Neural progenitor cell (in vitro differentiated cells): Measurements from ENCODE around the gene LRBA. TPM values are rescaled to one million over a fixed set of nuclear protein-coding genes. Genes with fewer than 3 reads are reported as not detected.
"Not testable (repeated sequence)": the region's sequence is repeated elsewhere in the genome, so short reads cannot be mapped to it uniquely, and the experiment has no call there.

Experiments used
- DNase-seq: peaks from one replicate; pipeline ENCODE4 v3.0.0-alpha.2; 2016; ENCODE audit warnings: low spot score
- H2AFZ ChIP-seq: fragments of 200-600 bp; sonication (generic); replicated peaks from 2 replicates; pipeline ENCODE4 v1.6.1; 2016; ENCODE audit warnings: antibody characterized with exemption
- H3F3A ChIP-seq: fragments of 200-600 bp; sonication (generic); 2 replicates; pipeline ENCODE4 v1.6.1; 2016; ENCODE audit warnings: antibody characterized with exemption, low read depth
- H3K27ac ChIP-seq: fragments of 200-600 bp; sonication (generic); 2 replicates; pipeline ENCODE4 v1.5.1; 2016; ENCODE audit warnings: mild to moderate bottlenecking
- H3K27me3 ChIP-seq: fragments of 200-600 bp; sonication (generic); 2 replicates; pipeline ENCODE4 v1.6.1; 2016; ENCODE audit warnings: mild to moderate bottlenecking, moderate library complexity
- H3K36me3 ChIP-seq: fragments of 200-600 bp; sonication (generic); 2 replicates; pipeline ENCODE4 v1.5.1; 2016
- H3K4me1 ChIP-seq: fragments of 200-600 bp; sonication (generic); 2 replicates; pipeline ENCODE4 v1.6.1; 2016; ENCODE audit warnings: mixed run types
- H3K4me2 ChIP-seq: fragments of 200-600 bp; sonication (generic); 2 replicates; pipeline ENCODE4 v1.6.1; 2016
- H3K4me3 ChIP-seq: fragments of 200-600 bp; sonication (generic); 2 replicates; pipeline ENCODE4 v1.5.1; 2016
- H3K79me2 ChIP-seq: fragments of 200-600 bp; sonication (generic); 2 replicates; pipeline ENCODE4 v1.6.1; 2016; ENCODE audit warnings: low read depth
- H3K9ac ChIP-seq: fragments of 200-600 bp; sonication (generic); 2 replicates; pipeline ENCODE4 v1.6.1; 2016
- H3K9me3 ChIP-seq: fragments of 200-600 bp; sonication (generic); 2 replicates; pipeline ENCODE4 v1.5.1; 2016; ENCODE audit warnings: low read depth
- H4K20me1 ChIP-seq: fragments of 200-600 bp; sonication (generic); 2 replicates; pipeline ENCODE4 v1.6.1; 2016; ENCODE audit warnings: low read depth
- H3K27ac Mint-ChIP-seq: 3 replicates; pipeline ENCODE4 v1.8.0; 2021; ENCODE audit warnings: mixed read lengths
- H3K27me3 Mint-ChIP-seq: 2 replicates; pipeline ENCODE4 v1.8.0; 2022; ENCODE audit warnings: low read depth, mild to moderate bottlenecking, inconsistent platforms, moderate library complexity, mixed read lengths; ENCODE audit not compliant: insufficient read depth
- H3K36me3 Mint-ChIP-seq: 3 replicates; pipeline ENCODE4 v1.8.0; 2021; ENCODE audit warnings: mixed read lengths
- H3K4me1 Mint-ChIP-seq: 3 replicates; pipeline ENCODE4 v1.8.0; 2021; ENCODE audit warnings: mixed read lengths
- H3K4me3 Mint-ChIP-seq: 3 replicates; pipeline ENCODE4 v1.8.0; 2021; ENCODE audit warnings: mild to moderate bottlenecking, moderate library complexity, mixed read lengths
- H3K9me3 Mint-ChIP-seq: 3 replicates; pipeline ENCODE4 v1.8.0; 2020; ENCODE audit warnings: mixed read lengths
- CTCF ChIP-seq: fragments of 200-600 bp; sonication (generic); IDR thresholded peaks from 2 replicates; pipeline ENCODE4 v1.5.1; 2017; ENCODE audit warnings: antibody characterized with exemption, mild to moderate bottlenecking
- EZH2 ChIP-seq: fragments of 200-600 bp; sonication (generic); IDR thresholded peaks from 2 replicates; pipeline ENCODE4 v1.6.1; 2017; ENCODE audit warnings: antibody characterized with exemption, mild to moderate bottlenecking, moderate library complexity
- EZH2phosphoT487 ChIP-seq: fragments of 200-600 bp; sonication (generic); IDR thresholded peaks from 2 replicates; pipeline ENCODE4 v1.6.1; 2017; ENCODE audit warnings: antibody characterized with exemption
- total RNA-seq: library from RNA; depleted of rRNA; stranded (reverse); fragments of >200 nt; gene quantifications from 2 replicates; pipeline ENCODE4 v1.2.3, GENCODE V29; 2015; ENCODE audit warnings: low replicate concordance

LRBA gene
- total RNA-seq, 1 donor from 2014 or later, result 111 TPM

- Histone ChIP-seq H3F3A (no peaks in the 10 kb centered on the region), H3K79me2 (peaks cover 19% of the 10 kb centered on the region), H2AFZ (no peak overlapping the region), H3K4me3 (no peak overlapping the region), H3K27me3 (no peaks in the 10 kb centered on the region), H3K36me3 (peaks cover 9% of the 10 kb centered on the region), H3K9ac (no peak overlapping the region), H3K4me2 (no peak overlapping the region), H4K20me1 (no peaks in the 10 kb centered on the region), H3K4me1 (no peaks in the 10 kb centered on the region), H3K27ac (no peak overlapping the region), H3K9me3 (no peaks in the 10 kb centered on the region)
- DNase-seq, result no peak
- no peaks in the 10 kb centered on the region for H3K4me1 Mint-ChIP-seq
- H3K27ac Mint-ChIP-seq, result no peak overlapping the region
- H3K27me3 Mint-ChIP-seq, result no peaks in the 10 kb centered on the region
- TF ChIP-seq EZH2, result no peak
- no peak for TF ChIP-seq EZH2phosphoT487
- no peak for TF ChIP-seq CTCF
- peaks cover 3% of the 10 kb centered on the region for H3K36me3 Mint-ChIP-seq
- H3K9me3 Mint-ChIP-seq, result no peaks in the 10 kb centered on the region
- H3K4me3 Mint-ChIP-seq, result no peak overlapping the region
These were observed 84.1 kb downstream of the LRBA start for GRCh38 chr4:150931005-150931404.

DNA sequence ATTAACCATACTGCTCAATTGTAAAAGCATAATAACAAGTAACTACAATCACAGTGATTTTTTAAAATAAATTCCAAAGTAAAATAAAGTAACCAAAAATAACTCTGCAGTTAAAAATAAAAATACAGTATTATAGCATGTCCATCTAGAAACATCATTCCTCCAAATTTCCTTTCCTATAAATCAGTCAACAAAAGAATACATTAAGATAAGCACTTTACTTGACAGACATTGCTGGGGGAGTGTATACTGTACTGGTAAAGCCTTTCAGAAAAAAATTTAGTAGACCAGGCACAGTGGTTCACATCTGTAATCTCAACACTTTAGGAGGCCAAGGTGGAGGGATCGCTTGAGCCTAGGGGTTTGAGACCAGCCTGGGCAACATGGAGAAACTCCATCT lies 91.1 kb downstream of the LRBA start:
- H3K27ac Mint-ChIP-seq, result no peak overlapping the region
- Histone ChIP-seq H3K27me3 (no peaks in the 10 kb centered on the region), H3K4me1 (no peaks in the 10 kb centered on the region), H4K20me1 (no peaks in the 10 kb centered on the region), H3K9ac (no peak overlapping the region), H3K4me3 (no peak overlapping the region), H3K27ac (no peak overlapping the region), H3K4me2 (no peak overlapping the region), H3K36me3 (peaks cover 9% of the 10 kb centered on the region), H3K9me3 (no peaks in the 10 kb centered on the region), H2AFZ (no peak overlapping the region), H3F3A (no peaks in the 10 kb centered on the region), H3K79me2 (no peaks in the 10 kb centered on the region)
- H3K27me3 Mint-ChIP-seq, result no peaks in the 10 kb centered on the region
- H3K9me3 Mint-ChIP-seq, result no peaks in the 10 kb centered on the region
- DNase-seq, result no peak
- H3K36me3 Mint-ChIP-seq, result peaks cover 4% of the 10 kb centered on the region
- H3K4me1 Mint-ChIP-seq, result no peaks in the 10 kb centered on the region
- TF ChIP-seq EZH2 (no peak), CTCF (no peak), EZH2phosphoT487 (no peak)
- H3K4me3 Mint-ChIP-seq, result no peak overlapping the region

DNA sequence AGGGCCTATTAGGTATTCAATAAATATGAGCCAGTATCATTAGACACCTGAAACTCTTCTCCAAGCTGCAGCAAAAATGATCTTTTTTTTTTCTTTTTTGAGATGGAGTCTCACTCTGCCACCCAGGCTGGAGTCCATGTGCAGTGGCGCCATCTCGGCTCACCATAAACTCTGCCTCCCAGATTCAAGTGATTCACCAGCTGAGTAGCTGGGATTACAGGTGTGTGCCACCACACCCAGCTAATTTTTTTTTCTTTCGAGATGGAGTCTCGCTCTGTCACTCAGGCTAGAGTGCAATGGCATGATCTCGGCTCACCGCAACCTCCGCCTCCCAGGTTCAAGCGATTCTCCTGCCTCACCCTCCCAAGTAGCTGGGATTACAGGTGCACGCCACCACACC lies 93.6 kb downstream of the LRBA start:
- H2AFZ ChIP-seq, H3F3A ChIP-seq, H3K4me2 ChIP-seq, H3K27me3 Mint-ChIP-seq, H3K9me3 ChIP-seq, H3K36me3 ChIP-seq, H3K4me1 Mint-ChIP-seq, H3K27ac Mint-ChIP-seq, H3K79me2 ChIP-seq, H3K9ac ChIP-seq, H3K4me3 ChIP-seq, DNase-seq, H3K9me3 Mint-ChIP-seq, H3K27ac ChIP-seq, H4K20me1 ChIP-seq, H3K4me3 Mint-ChIP-seq, H3K4me1 ChIP-seq, H3K36me3 Mint-ChIP-seq, H3K27me3 ChIP-seq: not testable (repeated sequence)

DNA sequence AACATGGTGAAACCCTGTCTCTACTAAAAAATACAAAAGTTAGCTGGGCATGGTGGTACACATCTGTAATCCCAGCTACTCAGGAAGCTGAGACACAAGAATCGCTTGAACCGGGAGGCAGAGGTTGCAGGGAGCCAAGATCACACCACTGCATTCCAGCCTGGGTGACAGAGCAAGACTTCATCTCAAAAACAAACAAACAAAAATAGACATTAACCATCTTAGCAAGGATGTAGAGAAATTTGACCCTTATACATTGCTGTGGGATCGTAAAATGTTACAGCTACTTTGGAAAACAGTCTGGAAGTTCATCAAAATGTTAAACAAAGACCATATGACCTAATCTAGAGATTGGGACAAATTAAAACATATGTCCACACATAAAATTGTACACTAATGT lies 96.5 kb downstream of the LRBA start:
- not testable (repeated sequence) for H3K79me2 ChIP-seq, H3K4me3 ChIP-seq, H3K9ac ChIP-seq, H3K9me3 Mint-ChIP-seq, H3K4me1 Mint-ChIP-seq, H3K27ac ChIP-seq, H3K27me3 ChIP-seq, H3K27ac Mint-ChIP-seq, H3K36me3 Mint-ChIP-seq, H4K20me1 ChIP-seq, H3K9me3 ChIP-seq, H3K4me1 ChIP-seq, H2AFZ ChIP-seq, DNase-seq, H3K4me3 Mint-ChIP-seq, H3K27me3 Mint-ChIP-seq, H3K4me2 ChIP-seq, H3F3A ChIP-seq
- peaks cover 22% of the 10 kb centered on the region for H3K36me3 ChIP-seq
